ENCODE data around the gene PSMG4.

Gene PSMG4

GRCh38 chr6:3258720-3259490, at the start of gene PSMG4:
Gene PSMG4 (plus strand): TSS chr6:3258947. CDS start chr6:3259023, 76 bp downstream.
- Mint-ChIP-seq H3K4me1 (peaks cover 31% of the 10 kb centered on the region), H3K36me3 (ENCODE audit: low read depth) (no peaks in the 10 kb centered on the region), H3K27ac (peak within 1 kb of the TSS; percentile 61 to 97 (median 88)), H3K9me3 (no peaks in the 10 kb centered on the region), H3K27me3 (ENCODE audit: low read depth) (peaks cover 4% of the 10 kb centered on the region), H3K4me3 (peak within 1 kb of the TSS; percentile 92 to 97 (median 93))
- TF ChIP-seq, protein P1, sequence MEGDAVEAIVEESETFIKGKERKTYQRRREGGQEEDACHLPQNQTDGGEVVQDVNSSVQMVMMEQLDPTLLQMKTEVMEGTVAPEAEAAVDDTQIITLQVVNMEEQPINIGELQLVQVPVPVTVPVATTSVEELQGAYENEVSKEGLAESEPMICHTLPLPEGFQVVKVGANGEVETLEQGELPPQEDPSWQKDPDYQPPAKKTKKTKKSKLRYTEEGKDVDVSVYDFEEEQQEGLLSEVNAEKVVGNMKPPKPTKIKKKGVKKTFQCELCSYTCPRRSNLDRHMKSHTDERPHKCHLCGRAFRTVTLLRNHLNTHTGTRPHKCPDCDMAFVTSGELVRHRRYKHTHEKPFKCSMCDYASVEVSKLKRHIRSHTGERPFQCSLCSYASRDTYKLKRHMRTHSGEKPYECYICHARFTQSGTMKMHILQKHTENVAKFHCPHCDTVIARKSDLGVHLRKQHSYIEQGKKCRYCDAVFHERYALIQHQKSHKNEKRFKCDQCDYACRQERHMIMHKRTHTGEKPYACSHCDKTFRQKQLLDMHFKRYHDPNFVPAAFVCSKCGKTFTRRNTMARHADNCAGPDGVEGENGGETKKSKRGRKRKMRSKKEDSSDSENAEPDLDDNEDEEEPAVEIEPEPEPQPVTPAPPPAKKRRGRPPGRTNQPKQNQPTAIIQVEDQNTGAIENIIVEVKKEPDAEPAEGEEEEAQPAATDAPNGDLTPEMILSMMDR (IDR thresholded peaks at IDR 0.05; ENCODE audit: unreplicated experiment in 3 of 3) = no peak

DNA sequence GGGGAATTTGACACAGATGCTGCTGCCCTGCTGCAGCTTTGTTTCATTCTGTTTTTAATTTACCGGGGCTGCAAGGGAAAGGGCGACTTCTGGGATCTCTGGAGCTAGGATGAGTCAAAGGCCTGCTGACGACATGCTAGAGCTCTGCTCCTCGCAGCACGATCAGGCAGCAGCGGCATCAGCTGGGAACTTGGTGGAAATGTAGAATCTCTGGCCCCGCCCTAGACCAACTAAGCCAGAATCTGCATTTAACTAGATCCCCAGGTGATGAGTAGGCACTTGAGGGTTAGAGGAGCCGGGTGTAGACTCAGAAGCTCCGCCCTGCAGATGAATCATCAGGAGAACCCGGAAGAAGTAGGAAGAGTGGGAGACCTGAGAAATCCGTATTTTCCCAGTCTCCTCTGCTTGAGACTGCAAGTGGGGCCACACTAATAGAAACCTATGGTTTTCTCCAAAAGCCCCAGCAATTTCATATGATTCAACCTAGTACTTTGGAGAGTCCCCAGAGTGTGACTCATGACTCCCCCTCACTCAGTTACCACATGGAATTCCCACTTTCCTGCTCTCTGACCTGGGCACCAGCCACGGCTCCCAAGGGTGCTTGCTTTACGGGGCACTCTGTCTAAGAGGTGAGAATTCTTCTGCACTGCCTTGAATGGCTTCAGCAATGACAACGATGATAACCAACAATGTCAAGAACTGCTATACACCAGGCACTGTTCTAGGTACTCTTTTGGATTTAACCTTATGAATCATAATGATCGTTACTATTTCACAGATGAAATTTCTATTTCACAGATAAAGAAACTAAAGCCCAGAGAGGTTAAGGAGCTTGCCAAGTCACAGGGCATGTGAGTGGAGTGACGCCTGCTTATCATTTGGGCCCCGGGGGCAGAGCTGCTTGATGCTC, 49.4 kb upstream of the PSMG4 start:
- TF ChIP-seq, protein P1 (IDR thresholded peaks at IDR 0.05; ENCODE audit: unreplicated experiment in 3 of 3) = no peak
- H3K36me3 Mint-ChIP-seq (ENCODE audit: low read depth) = no peaks in the 10 kb centered on the region
- H3K27ac Mint-ChIP-seq = peak overlapping the region in 1 of 3 experiments; percentile 15
- peak overlapping the region in 1 of 3 experiments; percentile 24 for H3K4me3 Mint-ChIP-seq
- H3K4me1 Mint-ChIP-seq = peaks cover 15% of the 10 kb centered on the region
- peaks cover 5% of the 10 kb centered on the region for H3K9me3 Mint-ChIP-seq
- H3K27me3 Mint-ChIP-seq (ENCODE audit: low read depth) = peaks cover 11% of the 10 kb centered on the region

DNA sequence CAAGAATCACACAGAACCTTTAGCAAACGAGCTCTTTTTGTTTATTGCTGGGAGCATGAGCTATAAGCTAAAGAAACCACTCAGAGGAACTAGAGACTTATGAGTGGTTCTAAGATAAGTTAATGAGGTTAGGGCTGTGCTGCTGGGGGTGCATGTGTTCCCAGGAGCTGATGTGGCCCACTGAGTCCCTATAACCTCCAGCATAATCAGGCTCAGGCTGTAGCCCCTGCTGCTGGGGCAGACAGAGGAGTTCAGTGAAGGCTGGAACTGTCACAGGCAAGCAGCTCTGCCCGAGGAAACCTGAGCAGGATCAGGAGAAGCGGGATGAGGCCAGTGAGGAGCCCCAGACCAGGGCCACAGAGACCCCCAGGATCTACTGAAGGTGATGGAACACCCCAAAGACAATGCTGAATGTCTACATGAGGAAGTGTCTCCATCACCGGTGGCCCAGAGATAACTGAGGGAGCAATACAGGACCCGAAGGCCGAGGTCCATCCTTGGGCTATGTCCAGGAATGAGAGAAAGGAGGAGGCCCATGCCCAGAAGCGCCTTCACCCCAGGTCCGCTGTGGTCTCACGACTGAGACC, 48.6 kb upstream of the PSMG4 start:
- Mint-ChIP-seq H3K27me3 (ENCODE audit: low read depth) (peaks cover 11% of the 10 kb centered on the region), H3K36me3 (ENCODE audit: low read depth) (no peaks in the 10 kb centered on the region), H3K4me3 (no peak overlapping the region), H3K9me3 (no peaks in the 10 kb centered on the region), H3K4me1 (peaks cover 15% of the 10 kb centered on the region), H3K27ac (no peak overlapping the region)
- TF ChIP-seq, protein P1 (IDR thresholded peaks at IDR 0.05; ENCODE audit: unreplicated experiment in 3 of 3) = no peak

GRCh38 chr6:3211681-3212080, 47.1 kb upstream of the PSMG4 start:
- Mint-ChIP-seq H3K27ac (no peak overlapping the region), H3K9me3 (no peaks in the 10 kb centered on the region), H3K27me3 (ENCODE audit: low read depth) (peaks cover 11% of the 10 kb centered on the region), H3K36me3 (ENCODE audit: low read depth) (no peaks in the 10 kb centered on the region), H3K4me3 (no peak overlapping the region), H3K4me1 (peaks cover 15% of the 10 kb centered on the region)
- TF ChIP-seq, protein P1 (IDR thresholded peaks at IDR 0.05; ENCODE audit: unreplicated experiment in 3 of 3) = no peak

GRCh38 chr6:3212261-3212660, 46.5 kb upstream of the PSMG4 start:
- no peaks in the 10 kb centered on the region for H3K36me3 Mint-ChIP-seq (ENCODE audit: low read depth)
- peaks cover 11% of the 10 kb centered on the region for H3K27me3 Mint-ChIP-seq (ENCODE audit: low read depth)
- no peak overlapping the region for H3K4me3 Mint-ChIP-seq
- no peaks in the 10 kb centered on the region for H3K9me3 Mint-ChIP-seq
- TF ChIP-seq, protein P1 (IDR thresholded peaks at IDR 0.05; ENCODE audit: unreplicated experiment in 3 of 3) = no peak
- peaks cover 15% of the 10 kb centered on the region for H3K4me1 Mint-ChIP-seq
- H3K27ac Mint-ChIP-seq = no peak overlapping the region
